Renal cortical epithelial cell (primary cell): ENCODE data around the gene JARID2. TPM values are rescaled to one million over a fixed set of nuclear protein-coding genes. Genes with fewer than 3 reads are reported as not detected.
A peak's percentile ranks its signal among the peaks of the same experiment; 100 is the strongest.

Source experiments
- DNase-seq: peaks from one replicate; pipeline ENCODE4 v3.0.0-alpha.2; 2011; ENCODE audit warnings: low read depth
- total RNA-seq: library from RNA; depleted of rRNA; stranded (reverse); fragments of >200 nt; gene quantifications from 2 replicates; pipeline ENCODE4 v1.2.3, GENCODE V29; 2014

Gene JARID2
- total RNA-seq, 1 donor from 2014 or later, result 8.5 TPM

- no peak for DNase-seq
Measured at GRCh38 chr6:15517600-15517999, 271.7 kb downstream of the JARID2 start.

- no peak for DNase-seq
Measured at GRCh38 chr6:15518057-15518456, 272.2 kb downstream of the JARID2 start.

GRCh38 chr6:15518878-15519277 is 273.0 kb downstream of the JARID2 start:
- no peak for DNase-seq

- DNase-seq, result no peak
Measured at GRCh38 chr6:15519681-15520080, 273.8 kb downstream of the JARID2 start.

- DNase-seq, result no peak
Measured at GRCh38 chr6:15520626-15521203, 274.8 kb downstream of the JARID2 start.

- DNase-seq, result peak; percentile 19
Measured at GRCh38 chr6:15521582-15521981, 275.7 kb downstream of the JARID2 start.

- no peak for DNase-seq
Measured at GRCh38 chr6:15522026-15522425, 276.2 kb downstream of the JARID2 start.

GRCh38 chr6:15522427-15522826 is 276.6 kb downstream of the JARID2 start:
- DNase-seq, result peak; percentile 90

- no peak for DNase-seq
Measured at GRCh38 chr6:15522856-15523529, 277.1 kb downstream of the JARID2 start.

GRCh38 chr6:15523679-15524630 is 278.1 kb downstream of the JARID2 start:
- no peak for DNase-seq

- DNase-seq, result peak; percentile 84
Measured at GRCh38 chr6:15524861-15525401, 279.1 kb downstream of the JARID2 start.

GRCh38 chr6:15526212-15526701 is 280.4 kb downstream of the JARID2 start:
- DNase-seq, result peak; percentile 99

- peak; percentile 66 for DNase-seq
Measured at GRCh38 chr6:15527838-15528617, 282.2 kb downstream of the JARID2 start.

GRCh38 chr6:15528870-15529269 is 283.0 kb downstream of the JARID2 start:
- DNase-seq, result no peak

- no peak for DNase-seq
Measured at GRCh38 chr6:15530411-15530810, 284.5 kb downstream of the JARID2 start.

GRCh38 chr6:15531973-15532372 is 286.1 kb downstream of the JARID2 start:
- DNase-seq, result no peak

GRCh38 chr6:15533379-15534026 is 287.6 kb downstream of the JARID2 start:
- DNase-seq, result peak; percentile 23

- DNase-seq, result peak; percentile 60
Measured at GRCh38 chr6:15534974-15535373, 289.1 kb downstream of the JARID2 start.

- DNase-seq, result no peak
Measured at GRCh38 chr6:15535495-15536197, 289.8 kb downstream of the JARID2 start.
